HUDEP-2 (cell line): ENCODE results near the gene GPBAR1.
A peak's percentile ranks its signal among the peaks of the same experiment; 100 is the strongest.

Experiments
- DNase-seq, 76 experiments: peaks; one replicate each; lab custom pipeline; 2025; ENCODE audit not compliant: unreplicated experiment in 76 of 76; lab: John Stamatoyannopoulos, UW

Gene GPBAR1, protein sequence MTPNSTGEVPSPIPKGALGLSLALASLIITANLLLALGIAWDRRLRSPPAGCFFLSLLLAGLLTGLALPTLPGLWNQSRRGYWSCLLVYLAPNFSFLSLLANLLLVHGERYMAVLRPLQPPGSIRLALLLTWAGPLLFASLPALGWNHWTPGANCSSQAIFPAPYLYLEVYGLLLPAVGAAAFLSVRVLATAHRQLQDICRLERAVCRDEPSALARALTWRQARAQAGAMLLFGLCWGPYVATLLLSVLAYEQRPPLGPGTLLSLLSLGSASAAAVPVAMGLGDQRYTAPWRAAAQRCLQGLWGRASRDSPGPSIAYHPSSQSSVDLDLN

DNA sequence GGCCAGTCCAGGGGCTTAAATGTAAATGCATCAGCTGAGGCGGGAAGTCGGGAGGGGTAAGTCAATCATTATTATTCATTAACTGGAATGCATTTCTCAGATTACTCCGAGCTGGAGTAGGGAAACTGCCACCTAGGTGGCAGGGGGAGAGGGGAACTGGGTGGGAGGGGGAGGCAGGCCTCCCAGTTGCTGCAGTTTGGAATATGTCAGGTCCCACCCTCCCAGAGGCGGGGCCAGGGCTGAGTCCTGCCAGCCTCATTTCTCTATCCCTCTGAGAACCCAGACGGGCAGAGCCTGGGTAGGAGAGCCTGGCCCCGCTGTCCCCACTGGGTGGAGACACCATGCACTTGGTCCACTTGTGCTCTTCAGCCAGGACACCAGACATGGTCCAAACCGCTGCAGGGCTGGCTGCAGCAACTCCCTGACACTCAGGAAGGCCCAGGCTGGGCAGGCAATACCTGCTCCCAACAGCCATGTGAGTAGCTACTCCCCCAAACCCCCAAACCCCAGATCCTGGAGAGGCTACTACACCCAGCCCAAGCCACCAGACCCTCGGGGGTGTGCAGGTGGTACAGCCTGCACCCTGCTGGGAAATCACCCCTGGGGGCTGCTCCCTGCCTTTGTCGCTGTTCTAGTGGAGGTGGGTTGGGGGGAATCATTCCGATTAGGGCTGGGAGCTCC, at the start of gene GPBAR1:
GPBAR1 (plus strand) TSS at position 274 of the 681 bp plus-strand sequence. CDS start 1,710 bp downstream, outside the sequence.
- peak in 4 of 76 experiments; percentile 7 to 14 (median 12) for DNase-seq

DNA sequence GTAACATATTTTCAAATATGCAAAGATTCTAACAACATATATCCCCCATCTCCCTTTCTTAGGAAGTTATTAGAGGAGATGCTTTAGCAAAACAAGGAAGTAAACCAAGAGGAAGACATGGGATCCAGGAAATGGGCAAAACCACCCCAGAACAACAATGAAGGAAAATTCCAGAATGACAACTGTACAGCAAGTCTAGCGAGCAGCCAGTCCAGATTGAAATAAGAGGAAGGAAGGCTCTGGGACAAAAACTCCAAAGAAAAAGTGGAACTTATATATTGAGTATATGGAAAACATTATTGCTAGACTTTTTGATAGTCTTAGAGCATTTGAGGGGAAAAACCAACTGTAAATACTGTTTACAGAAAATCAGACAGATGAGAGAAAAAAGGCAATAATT, 46.7 kb upstream of the GPBAR1 start:
- DNase-seq, result no peak

DNA sequence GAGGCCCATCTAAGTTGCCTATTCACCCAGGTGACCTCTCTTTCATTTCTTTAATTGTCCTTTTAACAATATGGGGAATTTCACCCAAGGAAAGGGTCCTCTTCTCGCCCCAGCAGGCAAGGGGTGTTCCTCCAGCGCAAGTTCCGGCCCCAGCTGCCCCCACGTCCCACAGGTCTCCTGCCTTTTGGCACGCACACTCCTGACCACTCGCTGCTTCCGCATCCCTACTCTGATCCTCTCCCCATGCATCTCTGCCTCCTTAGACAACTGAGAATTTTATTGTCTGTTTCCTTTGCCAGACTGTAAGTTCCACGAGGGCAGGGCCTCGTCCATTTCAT, 44.5 kb upstream of the GPBAR1 start:
- no peak for DNase-seq

DNA sequence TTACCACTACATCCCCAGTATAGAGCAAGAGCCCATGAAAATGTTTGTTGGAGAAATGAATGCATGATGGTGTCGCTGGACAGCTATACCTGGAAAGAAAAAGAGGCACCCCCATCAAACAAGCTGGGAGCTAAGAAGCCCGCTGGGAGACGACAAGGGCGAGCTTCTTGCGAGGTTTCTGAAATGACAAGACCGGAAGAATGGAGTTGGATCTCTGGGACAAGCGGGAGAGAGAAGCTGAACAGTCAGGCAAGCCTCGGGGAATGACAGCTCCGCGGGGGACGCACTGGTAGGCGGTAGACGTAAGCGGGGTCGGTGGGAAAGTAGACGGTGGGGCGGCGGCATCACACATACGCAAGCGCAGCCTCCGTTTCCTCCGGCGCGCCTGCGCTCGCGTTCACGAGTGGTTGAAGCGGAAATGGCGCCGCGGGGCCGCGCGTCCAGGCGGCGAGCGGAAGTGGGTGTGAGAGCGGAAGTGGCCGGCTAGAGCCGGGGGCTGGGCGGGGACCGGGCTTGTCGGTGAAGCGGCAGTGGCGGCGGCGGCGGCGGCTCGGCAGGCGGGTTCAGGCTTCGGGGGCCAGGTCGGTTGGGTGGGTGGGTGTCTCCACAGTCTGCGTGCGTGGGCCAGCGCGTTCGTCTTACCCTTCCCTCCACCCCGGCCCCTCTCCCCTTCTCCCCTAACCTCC, 44.0 kb upstream of the GPBAR1 start, which contains the start of gene ARPC2:
ARPC2 (plus strand) TSS at position 516 of the 686 bp plus-strand sequence. CDS start 282 bp downstream, outside the sequence.
- peak in 75 of 76 experiments; percentile 4 to 92 (median 77) for DNase-seq

DNA sequence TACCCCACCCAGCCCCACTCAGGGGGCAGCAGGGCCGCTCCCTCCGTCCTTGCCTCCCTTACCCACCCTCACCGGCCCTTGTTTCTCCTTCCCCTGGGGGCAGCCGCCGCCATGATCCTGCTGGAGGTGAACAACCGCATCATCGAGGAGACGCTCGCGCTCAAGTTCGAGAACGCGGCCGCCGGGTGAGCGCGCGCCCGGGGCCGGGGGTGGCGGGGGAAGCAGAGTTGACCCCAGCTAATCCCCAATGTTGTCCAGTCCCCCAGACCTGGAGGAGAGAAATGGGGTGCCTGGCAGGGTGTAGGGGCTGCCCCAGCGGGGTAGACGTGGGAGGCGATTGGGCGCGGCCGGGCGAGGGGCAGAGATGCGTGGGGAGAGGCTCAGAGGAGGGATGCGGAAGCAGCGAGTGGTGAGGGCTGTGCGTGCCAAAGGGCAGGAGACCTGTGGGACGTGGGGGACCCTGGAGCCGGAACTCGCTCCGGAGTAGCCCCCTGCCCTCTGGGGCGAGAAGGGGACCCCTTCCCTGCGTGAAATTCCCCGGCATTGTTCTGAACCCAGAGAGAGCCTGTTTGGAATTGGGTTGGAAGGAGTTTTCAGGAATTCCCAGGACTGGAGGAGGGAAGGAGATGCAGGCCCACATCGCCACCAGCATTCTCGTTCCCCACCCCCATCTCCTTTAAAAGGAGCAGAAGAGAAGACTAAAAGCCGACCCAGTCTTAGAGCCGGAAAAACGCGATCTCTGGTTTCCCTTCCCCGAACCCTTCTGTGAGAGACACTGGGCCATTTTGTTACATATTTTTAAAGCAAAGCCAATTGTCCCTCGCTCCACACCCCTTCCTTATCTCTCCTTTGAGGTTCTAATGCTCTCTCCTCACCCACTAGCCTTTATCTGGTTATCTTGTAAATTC, 43.2 kb upstream of the GPBAR1 start:
- DNase-seq, result peak in 27 of 76 experiments; percentile 1 to 42 (median 19)

DNA sequence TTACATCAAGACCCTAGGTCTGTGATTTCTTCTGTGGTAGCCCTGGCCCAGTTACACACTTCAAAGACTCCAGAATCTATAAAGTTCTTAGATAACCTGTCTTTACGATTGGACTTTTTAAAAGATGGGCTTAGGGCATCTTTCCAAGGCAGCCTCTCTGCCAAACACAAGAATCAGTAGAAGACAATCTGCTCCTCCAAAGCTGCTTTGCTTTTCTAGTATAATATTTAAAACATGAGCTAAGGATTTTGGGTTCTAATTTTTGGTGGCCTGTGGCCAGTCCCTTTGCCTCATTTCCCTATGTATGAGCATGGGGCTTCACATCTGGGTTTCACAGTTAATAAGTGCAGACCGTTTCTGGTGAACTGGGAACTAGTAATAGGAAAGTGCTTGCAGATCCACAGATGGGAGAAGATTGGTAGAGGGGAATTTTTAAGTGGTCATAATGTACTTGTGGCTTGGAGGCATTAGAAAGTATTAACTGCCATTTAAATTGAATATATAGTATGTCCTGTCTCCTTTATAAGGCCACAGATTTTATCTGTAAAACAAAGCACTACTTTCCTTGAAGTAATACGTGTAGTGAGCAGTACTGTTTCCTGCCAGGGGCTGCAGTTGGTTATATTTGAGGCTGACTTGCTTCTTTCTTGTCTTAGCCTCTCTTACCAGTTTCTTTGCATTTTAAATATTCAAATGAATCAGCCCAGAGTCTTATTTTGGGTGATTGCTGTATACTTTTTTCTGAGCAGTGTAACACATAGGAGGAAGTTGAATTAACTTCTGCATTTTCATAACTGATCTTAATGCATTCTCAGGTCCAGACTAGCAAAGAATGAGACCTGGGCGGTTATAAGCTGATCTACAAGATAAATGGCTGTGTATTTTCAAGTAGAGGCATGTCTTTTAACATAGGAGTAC, 42.3 kb upstream of the GPBAR1 start:
- DNase-seq, result peak in 3 of 76 experiments; percentile 4 to 11 (median 8)

DNA sequence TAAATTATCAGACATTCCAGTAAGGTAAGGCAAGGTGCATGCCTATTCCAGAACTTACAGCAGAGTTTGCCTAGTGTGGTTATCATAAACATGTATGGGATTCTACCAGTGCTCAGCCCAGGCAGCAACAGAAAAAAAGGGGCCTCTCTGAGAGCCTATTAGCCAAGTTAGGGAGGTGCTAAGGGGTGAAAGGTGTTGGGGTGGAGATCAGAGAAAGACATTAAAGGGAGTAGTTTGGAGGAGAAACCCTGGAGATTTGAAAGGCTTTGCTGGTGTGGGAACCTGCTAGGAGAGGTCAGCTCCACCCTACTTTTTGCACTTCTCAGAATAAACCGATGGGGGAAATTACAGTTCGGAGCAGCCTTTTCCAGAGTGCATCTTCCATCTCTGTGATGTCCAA, 40.9 kb upstream of the GPBAR1 start:
- DNase-seq, result no peak

DNA sequence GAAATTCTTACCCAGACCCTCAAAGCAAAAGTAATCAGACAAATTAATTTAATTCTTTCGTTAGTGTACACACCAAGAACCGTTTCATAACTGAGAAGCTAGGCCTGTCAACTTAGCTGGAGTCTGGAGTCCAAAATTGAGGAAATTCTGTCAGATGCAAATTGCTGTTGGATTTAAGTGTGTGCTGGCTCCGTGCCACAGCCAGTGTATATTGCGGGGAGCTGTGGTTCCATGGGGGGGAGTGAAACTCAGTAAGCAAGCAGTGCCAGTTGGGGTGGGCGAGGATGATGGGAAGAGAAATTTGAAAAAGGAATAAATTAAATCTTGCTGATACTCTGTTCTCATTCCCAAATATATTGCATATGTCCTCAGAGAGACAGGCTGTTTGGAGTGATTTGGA, 39.8 kb upstream of the GPBAR1 start:
- no peak for DNase-seq

DNA sequence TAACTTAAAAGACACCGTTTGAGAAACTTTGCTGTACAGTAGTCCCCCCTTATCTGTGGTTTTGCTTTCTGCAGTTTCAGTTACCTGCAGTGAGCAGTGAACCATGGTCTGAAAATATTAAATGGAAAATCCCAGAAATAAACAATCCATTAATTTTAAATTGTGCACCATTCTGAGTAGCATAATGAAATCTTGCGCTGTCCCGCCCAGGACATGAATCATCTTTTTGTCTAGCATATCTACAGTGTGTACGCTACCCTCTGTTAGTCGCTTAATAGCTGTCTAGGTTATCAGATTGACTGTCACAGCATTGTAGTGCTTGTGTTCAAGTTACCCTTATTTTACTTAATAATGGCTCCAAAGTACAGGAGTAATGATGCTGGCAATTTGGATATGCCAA, 37.8 kb upstream of the GPBAR1 start:
- peak in 1 of 76 experiments; percentile 18 for DNase-seq

DNA sequence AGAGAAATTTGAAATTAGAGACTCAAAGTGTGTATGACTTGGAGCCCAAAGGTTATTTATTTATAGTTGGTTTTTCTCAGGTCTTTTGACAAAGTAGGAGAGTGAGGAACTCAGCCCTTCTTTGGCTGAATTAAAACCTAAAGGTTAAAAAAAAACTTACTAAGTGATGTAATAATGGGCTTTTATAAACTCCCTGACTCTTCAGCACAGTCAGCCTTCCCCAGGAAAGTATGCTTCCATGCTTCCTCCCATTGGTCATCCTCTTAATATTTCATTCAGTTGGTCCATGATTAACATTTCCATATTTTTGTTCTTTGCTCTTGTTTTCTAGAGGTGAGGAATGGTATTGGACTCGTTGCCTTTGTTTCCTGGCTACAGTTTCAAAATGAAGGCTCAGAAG, 36.6 kb upstream of the GPBAR1 start:
- DNase-seq, result no peak

DNA sequence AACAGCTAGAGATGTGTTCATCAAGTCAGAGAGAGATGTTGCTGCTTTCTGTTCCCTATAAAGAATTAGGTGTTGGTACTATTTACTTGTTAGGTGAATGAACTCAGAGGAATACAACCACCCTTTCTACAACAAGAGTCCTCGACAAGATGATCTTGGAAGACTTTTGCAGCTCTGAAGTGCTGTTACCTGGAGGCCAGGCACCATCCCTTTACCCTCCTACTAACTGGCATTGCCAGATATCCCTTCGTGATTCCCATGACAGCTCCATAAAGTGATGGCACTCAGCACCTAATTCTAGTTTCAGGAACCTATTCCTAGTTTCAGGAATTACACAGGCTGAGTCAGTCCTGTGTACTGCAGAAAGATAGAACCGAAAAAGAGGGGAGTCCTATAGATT, 33.9 kb upstream of the GPBAR1 start:
- no peak for DNase-seq

DNA sequence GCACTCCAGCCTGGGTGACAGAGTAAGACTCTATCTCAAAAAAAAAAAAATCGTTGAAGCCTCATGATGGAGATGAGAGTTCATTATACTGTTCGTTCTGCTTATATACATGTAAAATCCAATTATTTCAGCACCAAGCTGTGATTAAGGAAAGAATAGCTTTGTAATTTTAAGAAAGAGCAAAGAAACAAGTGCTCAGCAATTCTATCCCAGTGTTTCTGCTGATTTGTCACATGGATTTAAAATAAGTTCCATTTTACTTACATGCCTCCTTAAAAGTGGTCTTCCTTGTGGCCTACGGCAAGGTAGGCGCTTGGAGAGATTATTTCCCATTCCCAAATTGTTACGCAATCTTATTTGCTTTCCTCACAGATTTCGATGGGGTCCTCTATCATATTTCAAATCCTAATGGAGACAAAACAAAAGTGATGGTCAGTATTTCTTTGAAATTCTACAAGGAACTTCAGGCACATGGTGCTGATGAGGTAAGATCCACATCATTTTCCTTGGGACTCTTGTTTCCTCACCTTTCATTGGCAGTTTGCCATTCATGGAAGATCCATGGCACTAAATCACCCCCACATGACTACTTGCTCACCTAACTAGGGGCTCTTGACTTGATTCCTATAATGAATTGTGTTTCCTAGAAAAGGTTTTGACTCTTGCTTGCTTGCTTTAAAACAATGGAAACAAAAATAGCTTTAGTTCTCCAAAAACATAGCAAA, 32.3 kb upstream of the GPBAR1 start:
- no peak for DNase-seq

DNA sequence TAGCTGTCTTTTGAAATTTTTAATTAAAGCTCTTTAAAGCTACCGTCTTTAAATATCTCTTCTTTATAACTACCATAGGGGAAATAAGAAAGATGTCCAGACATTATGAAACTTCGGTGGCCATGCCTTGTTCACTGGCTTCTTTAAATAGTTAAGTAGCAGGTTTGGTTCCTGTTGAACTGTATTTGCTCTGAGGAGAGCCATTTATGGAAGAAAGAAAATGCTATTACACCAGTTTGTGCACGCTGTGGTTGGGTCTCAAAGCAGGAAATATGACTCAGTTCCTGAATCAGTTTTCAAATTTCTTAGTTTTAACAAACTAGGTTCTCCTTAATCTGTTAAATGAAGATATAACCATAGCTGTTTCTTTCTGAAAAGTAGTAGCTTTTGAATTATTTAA, 31.6 kb upstream of the GPBAR1 start:
- no peak for DNase-seq

DNA sequence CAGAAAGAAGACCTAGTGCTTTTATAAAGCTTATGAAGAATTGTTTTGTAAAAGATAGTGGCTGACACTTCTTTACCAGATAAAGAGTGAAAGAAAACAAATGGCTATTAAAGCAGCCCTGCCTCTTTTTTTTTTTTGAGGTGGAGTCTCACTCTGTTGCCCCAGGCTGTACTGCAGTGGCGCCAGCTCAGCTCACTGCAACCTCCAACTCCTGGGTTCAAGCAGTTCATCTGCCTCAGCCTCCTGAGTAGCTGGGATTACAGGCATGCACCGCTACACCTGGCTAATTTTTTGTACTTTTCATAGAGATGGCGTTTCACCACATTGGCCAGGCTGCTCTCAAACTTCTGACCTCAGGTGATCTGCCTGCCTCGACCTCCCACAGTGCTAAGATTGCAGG, 31.0 kb upstream of the GPBAR1 start:
- no peak for DNase-seq

DNA sequence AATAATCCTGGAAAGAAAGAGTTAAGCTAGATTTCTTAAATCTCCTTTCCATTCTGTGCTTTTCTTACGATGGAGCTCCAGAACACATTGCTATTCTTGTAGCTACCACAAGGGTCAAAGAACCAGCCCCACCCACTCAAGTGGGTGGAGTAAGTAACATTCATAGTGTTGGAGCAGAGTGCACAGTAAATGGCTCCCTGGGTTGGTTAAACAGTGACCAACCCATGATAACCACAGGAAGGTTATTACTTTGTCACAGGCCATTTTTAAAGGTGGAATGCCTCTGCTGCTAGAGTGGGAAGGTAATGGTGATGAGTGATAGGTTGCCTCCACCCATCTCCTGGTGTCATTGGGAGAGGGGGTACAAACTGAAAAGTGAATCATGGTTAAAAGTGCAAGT, 29.9 kb upstream of the GPBAR1 start:
- peak in 12 of 76 experiments; percentile 5 to 32 (median 14) for DNase-seq

DNA sequence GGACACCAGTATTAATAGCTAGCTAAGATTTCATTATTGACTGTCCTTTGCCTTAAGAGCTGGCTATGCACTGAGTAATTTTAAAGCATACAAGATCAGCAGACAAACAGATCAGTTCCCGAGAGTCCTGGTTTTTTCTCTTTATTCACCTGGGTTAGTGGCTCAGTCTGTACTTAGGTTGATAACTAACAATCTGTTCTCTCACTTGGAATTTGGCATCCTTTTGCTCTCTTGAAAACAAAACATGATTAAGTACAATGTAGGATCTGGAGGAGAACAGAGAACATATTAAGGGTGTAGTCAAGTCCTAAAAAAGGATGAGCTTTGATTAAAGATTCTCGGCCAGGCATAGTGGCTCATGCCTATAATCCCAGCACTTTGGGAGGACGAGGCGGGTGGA, 27.3 kb upstream of the GPBAR1 start:
- no peak for DNase-seq

DNA sequence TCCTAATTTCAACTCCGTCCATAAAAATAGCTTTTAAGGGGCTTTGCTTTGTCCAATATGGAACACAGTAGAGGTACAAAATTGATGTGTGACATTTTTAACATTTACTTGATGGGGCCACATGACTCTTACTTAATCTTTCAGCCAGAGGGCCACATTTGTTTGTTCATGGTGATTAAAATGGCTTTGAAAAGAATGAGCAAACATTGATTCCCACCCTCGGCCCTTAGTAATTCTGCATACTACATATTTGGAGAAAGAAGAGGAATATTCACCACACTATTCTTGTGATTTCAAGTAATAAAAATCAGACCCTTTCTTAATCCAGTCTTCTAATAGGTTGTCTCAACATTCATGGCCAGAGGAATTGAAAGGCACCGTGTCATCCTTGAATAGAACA, 26.3 kb upstream of the GPBAR1 start:
- no peak for DNase-seq

DNA sequence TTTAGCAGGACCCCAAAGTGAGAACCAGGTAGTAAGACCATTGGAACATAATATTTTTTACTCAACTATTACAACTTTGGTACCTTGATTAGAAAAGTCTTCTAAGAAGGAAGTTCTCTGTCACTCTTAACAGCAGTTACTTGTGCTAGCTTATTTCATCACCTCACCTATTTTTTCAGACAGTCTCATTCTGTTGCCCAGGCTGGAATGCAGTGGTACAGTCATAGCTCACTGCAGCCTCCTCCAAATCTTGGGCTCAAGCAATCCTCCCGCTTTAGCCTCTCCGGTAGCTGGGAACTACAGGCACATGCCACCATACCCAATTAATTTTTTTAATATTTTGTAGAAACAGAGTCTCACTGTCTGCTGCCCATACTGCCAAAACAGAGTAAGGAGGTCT, 25.8 kb upstream of the GPBAR1 start:
- no peak for DNase-seq

DNA sequence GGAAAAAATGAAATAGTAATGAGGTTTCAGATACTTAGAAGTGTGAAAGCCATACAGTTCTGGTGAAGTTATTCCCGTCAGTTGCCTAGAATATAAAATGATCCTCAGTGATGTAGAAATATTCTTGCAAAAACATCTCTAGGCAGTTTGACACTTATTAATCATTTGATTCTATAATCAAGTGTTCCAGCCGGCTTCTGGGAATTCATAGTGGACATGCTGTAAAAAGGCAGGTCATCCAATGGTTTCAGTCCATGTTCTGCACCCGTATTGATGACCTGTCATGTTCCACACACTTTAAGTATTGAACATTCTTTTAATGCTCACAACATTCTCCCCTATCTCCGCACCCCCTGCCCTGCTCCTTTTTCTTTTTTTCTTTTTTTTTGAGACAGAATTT, 24.0 kb upstream of the GPBAR1 start:
- no peak for DNase-seq
